ENCODE results near the gene LRRC23. TPM values are rescaled to one million over a fixed set of nuclear protein-coding genes. Genes with fewer than 3 reads are reported as not detected.
A peak's percentile ranks its signal among the peaks of the same experiment; 100 is the strongest.
"Not testable (repeated sequence)": the region's sequence is repeated elsewhere in the genome, so short reads cannot be mapped to it uniquely, and the experiment has no call there.

Gene LRRC23
- total and polyA plus RNA-seq, 2 donors (not counting 1 experiment from before 2014, with no cell fraction given), result 5.6 to 9.6 TPM

GRCh38 chr12:6868211-6869048 lies 36.2 kb upstream of the LRRC23 start:
- peak overlapping the region; percentile 93 for H3K9ac ChIP-seq (ENCODE audit: insufficient read depth, low read length)
- TF ChIP-seq, protein P1, sequence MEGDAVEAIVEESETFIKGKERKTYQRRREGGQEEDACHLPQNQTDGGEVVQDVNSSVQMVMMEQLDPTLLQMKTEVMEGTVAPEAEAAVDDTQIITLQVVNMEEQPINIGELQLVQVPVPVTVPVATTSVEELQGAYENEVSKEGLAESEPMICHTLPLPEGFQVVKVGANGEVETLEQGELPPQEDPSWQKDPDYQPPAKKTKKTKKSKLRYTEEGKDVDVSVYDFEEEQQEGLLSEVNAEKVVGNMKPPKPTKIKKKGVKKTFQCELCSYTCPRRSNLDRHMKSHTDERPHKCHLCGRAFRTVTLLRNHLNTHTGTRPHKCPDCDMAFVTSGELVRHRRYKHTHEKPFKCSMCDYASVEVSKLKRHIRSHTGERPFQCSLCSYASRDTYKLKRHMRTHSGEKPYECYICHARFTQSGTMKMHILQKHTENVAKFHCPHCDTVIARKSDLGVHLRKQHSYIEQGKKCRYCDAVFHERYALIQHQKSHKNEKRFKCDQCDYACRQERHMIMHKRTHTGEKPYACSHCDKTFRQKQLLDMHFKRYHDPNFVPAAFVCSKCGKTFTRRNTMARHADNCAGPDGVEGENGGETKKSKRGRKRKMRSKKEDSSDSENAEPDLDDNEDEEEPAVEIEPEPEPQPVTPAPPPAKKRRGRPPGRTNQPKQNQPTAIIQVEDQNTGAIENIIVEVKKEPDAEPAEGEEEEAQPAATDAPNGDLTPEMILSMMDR (conservative IDR thresholded peaks at IDR 0.05 in 1 of 2, IDR thresholded peaks at IDR 0.05 in 1 of 2; ENCODE audit: low read depth in 1 of 2, low read length in 2 of 2), result peak in 1 of 2 donors; percentile 36
- TF ChIP-seq EZH2 (IDR thresholded peaks at IDR 0.05; ENCODE audit: low read length, missing control alignments), result no peak
- peak overlapping the region; percentile 84 for H3K27ac ChIP-seq (ENCODE audit: insufficient read depth, low read length)
- peaks cover 43% of the 10 kb centered on the region for H3K79me2 ChIP-seq (ENCODE audit: control insufficient read depth, insufficient read depth, low read length)
- H3K27me3 ChIP-seq (ENCODE audit: control insufficient read depth, insufficient read depth, low read length), result no peaks in the 10 kb centered on the region
- peaks cover 25% of the 10 kb centered on the region for H3K36me3 ChIP-seq (ENCODE audit: control insufficient read depth, insufficient read depth, low read length)
- peaks cover 4% of the 10 kb centered on the region for H4K20me1 ChIP-seq (ENCODE audit: control insufficient read depth, extremely low read depth, insufficient read depth, low read length)
- no peak for DNase-seq (ENCODE audit: low read depth in 2 of 2)
- peak overlapping the region; percentile 89 to 94 (median 92) for H3K4me3 ChIP-seq (replicated peaks in 1 of 4; ENCODE audit: control extremely low read depth in 1 of 4, insufficient read depth in 1 of 4, low read depth in 3 of 4, low read length in 4 of 4)
- H3K9me3 ChIP-seq (ENCODE audit: control insufficient read depth, insufficient read depth, low read depth, low read length), result no peaks in the 10 kb centered on the region
- H2AFZ ChIP-seq (ENCODE audit: low read length), result no peak overlapping the region
- peaks cover 29% of the 10 kb centered on the region for H3K4me1 ChIP-seq (ENCODE audit: control insufficient read depth, extremely low read depth, insufficient read depth, low read length)
- peak overlapping the region; percentile 96 for H3K4me2 ChIP-seq (ENCODE audit: extremely low read depth, insufficient read depth, low read length)

DNA sequence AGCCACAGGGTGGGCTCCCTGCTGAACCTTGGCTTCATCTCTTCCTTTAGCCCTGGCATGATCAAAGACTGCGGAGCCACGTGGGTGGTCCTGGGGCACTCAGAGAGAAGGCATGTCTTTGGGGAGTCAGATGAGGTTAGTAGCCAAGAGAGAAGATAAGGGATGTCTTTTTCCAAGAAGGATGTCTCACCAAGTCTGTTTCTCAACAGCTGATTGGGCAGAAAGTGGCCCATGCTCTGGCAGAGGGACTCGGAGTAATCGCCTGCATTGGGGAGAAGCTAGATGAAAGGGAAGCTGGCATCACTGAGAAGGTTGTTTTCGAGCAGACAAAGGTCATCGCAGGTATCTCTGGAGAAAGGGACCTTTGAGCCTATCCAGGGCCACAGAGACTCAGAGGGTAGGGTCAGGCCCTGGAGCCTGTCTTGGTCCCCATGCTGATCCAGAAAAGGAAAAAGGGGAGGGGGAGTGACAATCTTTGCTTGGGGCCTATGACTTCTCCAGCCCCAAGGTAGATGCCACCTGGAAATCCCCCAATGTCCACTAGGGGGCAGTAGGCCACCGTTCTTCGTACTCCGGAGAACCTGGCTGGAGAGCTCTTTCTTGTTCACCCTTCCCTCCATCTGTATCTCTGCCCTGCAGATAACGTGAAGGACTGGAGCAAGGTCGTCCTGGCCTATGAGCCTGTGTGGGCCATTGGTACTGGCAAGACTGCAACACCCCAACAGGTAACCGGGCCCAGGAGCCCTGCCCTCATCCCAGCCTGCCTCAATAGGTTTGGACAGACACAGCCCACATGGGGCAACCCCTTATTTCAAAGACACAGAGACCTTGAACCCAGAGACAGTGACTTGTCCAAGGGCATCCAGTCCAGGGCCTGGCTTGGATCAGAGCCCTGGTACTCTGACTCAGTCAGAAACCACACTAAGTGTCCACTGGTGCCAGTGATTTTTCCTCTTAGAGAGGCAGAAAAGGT lies 35.3 kb upstream of the LRRC23 start:
- Histone ChIP-seq H3K36me3 (ENCODE audit: control insufficient read depth, insufficient read depth, low read length) (peaks cover 22% of the 10 kb centered on the region), H3K4me3 (replicated peaks in 1 of 4; ENCODE audit: control extremely low read depth in 1 of 4, insufficient read depth in 1 of 4, low read depth in 3 of 4, low read length in 4 of 4) (peak overlapping the region; percentile 89 to 94 (median 92)), H3K4me2 (ENCODE audit: extremely low read depth, insufficient read depth, low read length) (peak overlapping the region; percentile 96), H4K20me1 (ENCODE audit: control insufficient read depth, extremely low read depth, insufficient read depth, low read length) (peaks cover 4% of the 10 kb centered on the region), H3K9ac (ENCODE audit: insufficient read depth, low read length) (no peak overlapping the region), H3K9me3 (ENCODE audit: control insufficient read depth, insufficient read depth, low read depth, low read length) (no peaks in the 10 kb centered on the region), H3K27me3 (ENCODE audit: control insufficient read depth, insufficient read depth, low read length) (no peaks in the 10 kb centered on the region), H3K79me2 (ENCODE audit: control insufficient read depth, insufficient read depth, low read length) (peaks cover 43% of the 10 kb centered on the region), H3K4me1 (ENCODE audit: control insufficient read depth, extremely low read depth, insufficient read depth, low read length) (peaks cover 31% of the 10 kb centered on the region), H2AFZ (ENCODE audit: low read length) (no peak overlapping the region), H3K27ac (ENCODE audit: insufficient read depth, low read length) (peak overlapping the region; percentile 84)
- peak; percentile 54 to 77 for DNase-seq (ENCODE audit: low read depth in 2 of 2)
- no peak for TF ChIP-seq EZH2 (IDR thresholded peaks at IDR 0.05; ENCODE audit: low read length, missing control alignments)
- TF ChIP-seq, protein P1 (conservative IDR thresholded peaks at IDR 0.05 in 1 of 2, IDR thresholded peaks at IDR 0.05 in 1 of 2; ENCODE audit: low read depth in 1 of 2, low read length in 2 of 2), result peak; percentile 89 to 90

- not testable (repeated sequence) for H2AFZ ChIP-seq (ENCODE audit: low read length); DNase-seq (ENCODE audit: low read depth in 2 of 2); H4K20me1 ChIP-seq (ENCODE audit: control insufficient read depth, extremely low read depth, insufficient read depth, low read length); H3K4me2 ChIP-seq (ENCODE audit: extremely low read depth, insufficient read depth, low read length); H3K9ac ChIP-seq (ENCODE audit: insufficient read depth, low read length); H3K9me3 ChIP-seq (ENCODE audit: control insufficient read depth, insufficient read depth, low read depth, low read length); H3K27me3 ChIP-seq (ENCODE audit: control insufficient read depth, insufficient read depth, low read length); H3K4me3 ChIP-seq (replicated peaks in 1 of 4; ENCODE audit: control extremely low read depth in 1 of 4, insufficient read depth in 1 of 4, low read depth in 3 of 4, low read length in 4 of 4)
- peaks cover 31% of the 10 kb centered on the region for H3K4me1 ChIP-seq (ENCODE audit: control insufficient read depth, extremely low read depth, insufficient read depth, low read length)
- H3K27ac ChIP-seq (ENCODE audit: insufficient read depth, low read length), result peak overlapping the region; percentile 65
- peaks cover 43% of the 10 kb centered on the region for H3K79me2 ChIP-seq (ENCODE audit: control insufficient read depth, insufficient read depth, low read length)
- peaks cover 22% of the 10 kb centered on the region for H3K36me3 ChIP-seq (ENCODE audit: control insufficient read depth, insufficient read depth, low read length)
Measured at GRCh38 chr12:6870304-6870703, 34.3 kb upstream of the LRRC23 start.

Measured in fibroblast of lung (primary cell).